GM12878 (cell line): ENCODE measurements around the gene OTUB2. TPM values are rescaled to one million over a fixed set of nuclear protein-coding genes. Genes with fewer than 3 reads are reported as not detected.

Source experiments
- CUX1 ChIP-seq: IDR thresholded peaks from 2 replicates; pipeline ENCODE4 v1.6.1; 2012; ENCODE audit warnings: improper control_type of control experiment, low read depth, low read length; ENCODE audit not compliant: insufficient replicate concordance
- ESRRA ChIP-seq: IDR thresholded peaks from 2 replicates; pipeline ENCODE4 v1.6.1; 2012; ENCODE audit warnings: mild to moderate bottlenecking, low read length, improper control_type of control experiment
- IKZF1 ChIP-seq: fragments of 450-650 bp; conservative IDR thresholded peaks from 2 replicates; pipeline ENCODE4 v1.6.1; 2017; ENCODE audit warnings: antibody characterized with exemption, mild to moderate bottlenecking
- polyA plus RNA-seq, 11 experiments: library from polyadenylated mRNA; depleted of rRNA in 4 of 11; unstranded in 6 of 11; stranded (reverse) in 5 of 11; fragments of >200 nt; fragmentation: Nextera tagmentation in 4 of 11; fragmentation: Illumina TruSeq in 1 of 11; extraction: Ambion mirVana in 4 of 11; extraction: Trizol in 1 of 11; gene quantifications; 1 replicate in 1 of 11; 2 replicates in 10 of 11; pipeline versions ENCODE4 v1.2.1 to v1.2.3, GENCODE V29; 2011 to 2016; ENCODE audit warnings: inconsistent platforms in 2 of 11, missing spikeins in 2 of 11, low read depth in 1 of 11
- total RNA-seq, 4 experiments: library from RNA; depleted of rRNA in 3 of 4; stranded (reverse); fragments of >200 nt in 3 of 4; fragmentation: Illumina TruSeq in 1 of 4; extraction: Trizol in 1 of 4; gene quantifications; 2 replicates each; pipeline versions ENCODE4 v1.2.1 to v1.2.3, GENCODE V29; 2013 to 2021
- TF ChIP-seq, protein P1 (sequence below): fragments of 450-650 bp; IDR thresholded peaks from 2 replicates; pipeline ENCODE4 v1.6.1; 2017; ENCODE audit warnings: mild to moderate bottlenecking, moderate library complexity
- TF ChIP-seq, protein P2 (sequence below): IDR thresholded peaks from 2 replicates; pipeline ENCODE4 v1.6.1; 2011; ENCODE audit warnings: borderline replicate concordance, low read depth, mild to moderate bottlenecking, moderate library complexity, mixed read lengths, low read length; ENCODE audit not compliant: insufficient read depth; ENCODE audit errors: extremely low read length

OTUB2 gene
- total and polyA plus RNA-seq, 10 of the 15 experiments (the other 5 are each of a cell fraction or from before 2014, with no cell fraction given), result 0.05 to 0.82 (median 0.43) TPM

- TF ChIP-seq CUX1 (no peak), IKZF1 (no peak), ESRRA (no peak)
- TF ChIP-seq, protein P1, sequence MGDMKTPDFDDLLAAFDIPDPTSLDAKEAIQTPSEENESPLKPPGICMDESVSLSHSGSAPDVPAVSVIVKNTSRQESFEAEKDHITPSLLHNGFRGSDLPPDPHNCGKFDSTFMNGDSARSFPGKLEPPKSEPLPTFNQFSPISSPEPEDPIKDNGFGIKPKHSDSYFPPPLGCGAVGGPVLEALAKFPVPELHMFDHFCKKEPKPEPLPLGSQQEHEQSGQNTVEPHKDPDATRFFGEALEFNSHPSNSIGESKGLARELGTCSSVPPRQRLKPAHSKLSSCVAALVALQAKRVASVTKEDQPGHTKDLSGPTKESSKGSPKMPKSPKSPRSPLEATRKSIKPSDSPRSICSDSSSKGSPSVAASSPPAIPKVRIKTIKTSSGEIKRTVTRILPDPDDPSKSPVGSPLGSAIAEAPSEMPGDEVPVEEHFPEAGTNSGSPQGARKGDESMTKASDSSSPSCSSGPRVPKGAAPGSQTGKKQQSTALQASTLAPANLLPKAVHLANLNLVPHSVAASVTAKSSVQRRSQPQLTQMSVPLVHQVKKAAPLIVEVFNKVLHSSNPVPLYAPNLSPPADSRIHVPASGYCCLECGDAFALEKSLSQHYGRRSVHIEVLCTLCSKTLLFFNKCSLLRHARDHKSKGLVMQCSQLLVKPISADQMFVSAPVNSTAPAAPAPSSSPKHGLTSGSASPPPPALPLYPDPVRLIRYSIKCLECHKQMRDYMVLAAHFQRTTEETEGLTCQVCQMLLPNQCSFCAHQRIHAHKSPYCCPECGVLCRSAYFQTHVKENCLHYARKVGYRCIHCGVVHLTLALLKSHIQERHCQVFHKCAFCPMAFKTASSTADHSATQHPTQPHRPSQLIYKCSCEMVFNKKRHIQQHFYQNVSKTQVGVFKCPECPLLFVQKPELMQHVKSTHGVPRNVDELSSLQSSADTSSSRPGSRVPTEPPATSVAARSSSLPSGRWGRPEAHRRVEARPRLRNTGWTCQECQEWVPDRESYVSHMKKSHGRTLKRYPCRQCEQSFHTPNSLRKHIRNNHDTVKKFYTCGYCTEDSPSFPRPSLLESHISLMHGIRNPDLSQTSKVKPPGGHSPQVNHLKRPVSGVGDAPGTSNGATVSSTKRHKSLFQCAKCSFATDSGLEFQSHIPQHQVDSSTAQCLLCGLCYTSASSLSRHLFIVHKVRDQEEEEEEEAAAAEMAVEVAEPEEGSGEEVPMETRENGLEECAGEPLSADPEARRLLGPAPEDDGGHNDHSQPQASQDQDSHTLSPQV, result no peak
- TF ChIP-seq, protein P2, sequence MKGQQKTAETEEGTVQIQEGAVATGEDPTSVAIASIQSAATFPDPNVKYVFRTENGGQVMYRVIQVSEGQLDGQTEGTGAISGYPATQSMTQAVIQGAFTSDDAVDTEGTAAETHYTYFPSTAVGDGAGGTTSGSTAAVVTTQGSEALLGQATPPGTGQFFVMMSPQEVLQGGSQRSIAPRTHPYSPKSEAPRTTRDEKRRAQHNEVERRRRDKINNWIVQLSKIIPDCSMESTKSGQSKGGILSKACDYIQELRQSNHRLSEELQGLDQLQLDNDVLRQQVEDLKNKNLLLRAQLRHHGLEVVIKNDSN, result no peak
These were observed 36.3 kb downstream of the OTUB2 start (continued) for GRCh38 chr14:94062344-94062940.
